ENCODE data around the gene COASY.
A peak's percentile ranks its signal among the peaks of the same experiment; 100 is the strongest.

DNA sequence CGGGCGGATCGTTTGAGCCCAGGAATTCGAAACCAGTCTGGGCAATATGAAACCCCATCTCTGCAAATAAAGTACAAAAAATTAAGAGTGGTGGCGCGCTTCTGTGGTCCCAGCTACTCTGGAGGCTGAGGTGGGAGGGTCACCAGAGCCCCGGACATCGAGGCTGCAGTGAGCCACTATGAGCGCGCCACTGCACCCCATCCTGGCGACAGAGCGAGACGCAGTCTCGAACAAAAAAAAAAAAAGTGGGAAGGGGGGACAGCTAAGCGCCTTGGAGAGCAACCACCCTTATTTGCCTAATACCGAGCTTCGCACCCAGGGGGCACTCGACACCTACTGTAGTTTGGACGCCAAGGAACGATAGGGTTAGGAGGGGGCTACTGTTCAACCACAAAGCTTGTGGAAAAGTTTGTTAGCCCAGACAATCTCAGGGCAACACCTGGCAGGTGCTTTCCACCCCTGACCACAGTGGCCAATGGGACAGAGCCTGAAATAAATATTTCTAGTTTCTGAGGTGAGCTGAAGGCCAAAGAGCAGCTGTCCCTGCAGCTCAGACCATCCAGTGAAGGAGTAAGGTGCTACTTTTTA is 16.4 kb downstream of the COASY start:
- TF ChIP-seq, protein P1, sequence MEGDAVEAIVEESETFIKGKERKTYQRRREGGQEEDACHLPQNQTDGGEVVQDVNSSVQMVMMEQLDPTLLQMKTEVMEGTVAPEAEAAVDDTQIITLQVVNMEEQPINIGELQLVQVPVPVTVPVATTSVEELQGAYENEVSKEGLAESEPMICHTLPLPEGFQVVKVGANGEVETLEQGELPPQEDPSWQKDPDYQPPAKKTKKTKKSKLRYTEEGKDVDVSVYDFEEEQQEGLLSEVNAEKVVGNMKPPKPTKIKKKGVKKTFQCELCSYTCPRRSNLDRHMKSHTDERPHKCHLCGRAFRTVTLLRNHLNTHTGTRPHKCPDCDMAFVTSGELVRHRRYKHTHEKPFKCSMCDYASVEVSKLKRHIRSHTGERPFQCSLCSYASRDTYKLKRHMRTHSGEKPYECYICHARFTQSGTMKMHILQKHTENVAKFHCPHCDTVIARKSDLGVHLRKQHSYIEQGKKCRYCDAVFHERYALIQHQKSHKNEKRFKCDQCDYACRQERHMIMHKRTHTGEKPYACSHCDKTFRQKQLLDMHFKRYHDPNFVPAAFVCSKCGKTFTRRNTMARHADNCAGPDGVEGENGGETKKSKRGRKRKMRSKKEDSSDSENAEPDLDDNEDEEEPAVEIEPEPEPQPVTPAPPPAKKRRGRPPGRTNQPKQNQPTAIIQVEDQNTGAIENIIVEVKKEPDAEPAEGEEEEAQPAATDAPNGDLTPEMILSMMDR (conservative IDR thresholded peaks at IDR 0.05 in 1 of 2, IDR thresholded peaks at IDR 0.05 in 1 of 2; ENCODE audit: extremely low read depth in 1 of 2, insufficient read depth in 1 of 2, low read depth in 1 of 2, low read length in 2 of 2) = peak; percentile 77 to 79
- no peak for TF ChIP-seq EZH2 (IDR thresholded peaks at IDR 0.05; ENCODE audit: borderline replicate concordance, low read length)

Data from mammary epithelial cell (primary cell).